Activated CD8-positive, alpha-beta memory T cell treated with anti-CD3 and anti-CD28 coated beads for 36 hours (primary cell): Measurements from ENCODE around the gene PMEL. TPM values are rescaled to one million over a fixed set of nuclear protein-coding genes. Genes with fewer than 3 reads are reported as not detected.
"Not testable (repeated sequence)": the region's sequence is repeated elsewhere in the genome, so short reads cannot be mapped to it uniquely, and the experiment has no call there.

ENCODE experiments used
- CTCF ChIA-PET: fragments of 350-600 bp; sonication (Branson Sonifier 250); formaldehyde crosslinking; loops from one replicate; lab custom pipeline; 2021; ENCODE audit warnings: antibody characterized with exemption; lab: Charles Lee
- POLR2A ChIA-PET: fragments of 350-600 bp; sonication (Branson Sonifier 250); formaldehyde crosslinking; loops from one replicate; lab custom pipeline; 2021; ENCODE audit warnings: antibody characterized with exemption; lab: Charles Lee
- total RNA-seq, 2 experiments: library from RNA; stranded (reverse); gene quantifications; one replicate each; pipeline ENCODE4 v1.2.3, GENCODE V29; 2021

The PMEL gene
- total RNA-seq, 2 experiments from 2014 or later = 0.46 to 0.50 TPM

- POLR2A ChIA-PET = no interaction called here
Observed at GRCh38 chr12:55932551-55932910, 33.3 kb downstream of the PMEL start.

GRCh38 chr12:55931780-55932550 is 33.9 kb downstream of the PMEL start:
- ChIA-PET CTCF (interaction anchor here (0.5 to 3.6 kb wide), 5 partner anchors 9 to 194 kb away, joined by 3 to 23 read pairs (median 7); partner anchors contain the start of gene DNAJC14), POLR2A (interaction anchor here (1.1 to 1.4 kb wide), 2 partner anchors 33 to 106 kb away, joined by 3 to 4 read pairs; no protein-coding TSS in a partner anchor)

More at GRCh38 chr12:55932551-55932910, 33.3 kb downstream of the PMEL start:
- CTCF ChIA-PET = interaction anchor here (0.9 to 1.6 kb wide), 2 partner anchors 103 to 178 kb away, joined by 3 to 7 read pairs; partner anchors contain the start of gene DNAJC14

- CTCF ChIA-PET = interaction anchor here (0.5 to 3.6 kb wide), 4 partner anchors 9 to 193 kb away, joined by 3 to 23 read pairs (median 6); no protein-coding TSS in a partner anchor
- POLR2A ChIA-PET = interaction anchor here (0.5 to 1.4 kb wide), 5 partner anchors 9 to 105 kb away, joined by 3 to 7 read pairs (median 3); no protein-coding TSS in a partner anchor
Observed at GRCh38 chr12:55931317-55931779, 34.5 kb downstream of the PMEL start.

- CTCF ChIA-PET = interaction anchor here (0.5 to 3.6 kb wide), 7 partner anchors 10 to 193 kb away, joined by 3 to 23 read pairs (median 4); partner anchors contain the start of genes ORMDL2 and SARNP
- POLR2A ChIA-PET = interaction anchor here (0.5 to 1.4 kb wide), 8 partner anchors 9 to 201 kb away, joined by 3 to 13 read pairs (median 4); partner anchors contain the start of genes CD63, ORMDL2, RAB5B and SARNP
Observed at GRCh38 chr12:55930771-55931316, 35.0 kb downstream of the PMEL start, which contains the start of gene DGKA. DGKA (plus strand) TSS chr12:55931162; CDS start chr12:55936504, 5,342 bp downstream.

GRCh38 chr12:55929306-55929791 is 36.5 kb downstream of the PMEL start:
- POLR2A ChIA-PET = interaction anchor here (0.5 to 1.3 kb wide), 5 partner anchors 44 to 112 kb away, joined by 3 to 13 read pairs (median 4); partner anchors contain the start of genes ORMDL2, RAB5B and SARNP
- CTCF ChIA-PET = interaction anchor here (1.3 to 3.6 kb wide), 3 partner anchors 11 to 186 kb away, joined by 4 to 23 read pairs (median 7); partner anchors contain the start of genes ORMDL2 and SARNP

GRCh38 chr12:55927588-55928502 is 38.0 kb downstream of the PMEL start, which contains the start of gene PYM1:
PYM1 (minus strand) TSS chr12:55927894; CDS start chr12:55927761, 133 bp downstream.
- ChIA-PET CTCF (interaction anchor here (0.5 to 6.4 kb wide), 9 partner anchors 12 to 189 kb away, joined by 3 to 30 read pairs (median 4); partner anchors contain the start of genes DNAJC14 and PA2G4), POLR2A (interaction anchor here (0.6 to 1.9 kb wide), 7 partner anchors 8 to 296 kb away, joined by 3 to 7 read pairs (median 5); partner anchors contain the start of genes ORMDL2, RPL41 and SARNP)

GRCh38 chr12:55926738-55927587 is 38.9 kb downstream of the PMEL start:
- POLR2A ChIA-PET = interaction anchor here (0.6 to 1.9 kb wide), 8 partner anchors 9 to 297 kb away, joined by 3 to 7 read pairs (median 4); partner anchors contain the start of genes ORMDL2 and SARNP

GRCh38 chr12:55925870-55926737 is 39.7 kb downstream of the PMEL start:
- ChIA-PET CTCF (interaction anchor here (0.5 to 6.4 kb wide), 12 partner anchors 9 to 187 kb away, joined by 3 to 30 read pairs (median 3); partner anchors contain the start of genes DNAJC14 and ORMDL2), POLR2A (interaction anchor here (0.5 to 1.9 kb wide), 6 partner anchors 10 to 181 kb away, joined by 3 to 7 read pairs (median 4); partner anchors contain the start of genes ORMDL2 and SARNP)

More at GRCh38 chr12:55926738-55927587, 38.9 kb downstream of the PMEL start:
- CTCF ChIA-PET = interaction anchor here (0.5 to 6.4 kb wide), 11 partner anchors 8 to 188 kb away, joined by 3 to 30 read pairs (median 4); partner anchors contain the start of gene DNAJC14

- ChIA-PET POLR2A (interaction anchor here (0.5 to 1.5 kb wide), 2 partner anchors 108 to 180 kb away, joined by 3 to 7 read pairs; partner anchors contain the start of genes ORMDL2 and SARNP), CTCF (interaction anchor here (0.5 to 6.4 kb wide), 8 partner anchors 8 to 150 kb away, joined by 3 to 30 read pairs (median 4); partner anchors contain the start of genes DNAJC14 and ORMDL2)
Observed at GRCh38 chr12:55925371-55925770, 40.5 kb downstream of the PMEL start.

- POLR2A ChIA-PET = not testable (repeated sequence)
- CTCF ChIA-PET = interaction anchor here (0.7 to 6.4 kb wide), 2 partner anchors 16 to 43 kb away, joined by 3 to 30 read pairs; no protein-coding TSS in a partner anchor
Observed at GRCh38 chr12:55923648-55924047, 42.2 kb downstream of the PMEL start.

GRCh38 chr12:55922126-55922525 is 43.7 kb downstream of the PMEL start:
- ChIA-PET CTCF (interaction anchor here (0.6 to 6.4 kb wide), 4 partner anchors 17 to 175 kb away, joined by 3 to 30 read pairs (median 3); no protein-coding TSS in a partner anchor), POLR2A (interaction anchor here (0.6 to 0.7 kb wide), 2 partner anchors 9 to 207 kb away, joined by 4 to 7 read pairs; partner anchors contain the start of gene DGKA)

- POLR2A ChIA-PET = not testable (repeated sequence)
Observed at GRCh38 chr12:55919032-55919431, 46.8 kb downstream of the PMEL start.

GRCh38 chr12:55915482-55915859 is 50.4 kb downstream of the PMEL start:
- CTCF ChIA-PET = no interaction called here

More at GRCh38 chr12:55919032-55919431, 46.8 kb downstream of the PMEL start:
- CTCF ChIA-PET = not testable (repeated sequence)

GRCh38 chr12:55912908-55913307 is 52.9 kb downstream of the PMEL start:
- ChIA-PET CTCF (no interaction called here), POLR2A (no interaction called here)

More at GRCh38 chr12:55915482-55915859, 50.4 kb downstream of the PMEL start:
- POLR2A ChIA-PET = no interaction called here

- POLR2A ChIA-PET = no interaction called here
Observed at GRCh38 chr12:55909513-55909884, 56.3 kb downstream of the PMEL start.

More at GRCh38 chr12:55909513-55909884, 56.3 kb downstream of the PMEL start:
- CTCF ChIA-PET = no interaction called here
